Medulla oblongata (tissue), 1 donor: ENCODE results near the gene TMEM116.
"Not testable (repeated sequence)": the region's sequence is repeated elsewhere in the genome, so short reads cannot be mapped to it uniquely, and the experiment has no call there.

Source experiments
- DNase-seq: peaks from one replicate; pipeline ENCODE4 v3.0.0-alpha.2; 2015; ENCODE audit errors: extremely low spot score

TMEM116 gene

GRCh38 chr12:112012775-112013600, at the start of gene TMEM116, which contains the start of gene ERP29:
Gene TMEM116, minus strand, starts transcription at chr12:112013165. Its CDS starts 7,895 bp downstream, at chr12:112005270.
Gene ERP29, plus strand, starts transcription at chr12:112013426. Its CDS starts 40 bp downstream, at chr12:112013466.
- DNase-seq = peak; percentile 99

GRCh38 chr12:112061137-112061536, 48.2 kb upstream of the TMEM116 start:
- DNase-seq = no peak

- DNase-seq = no peak
Observed at GRCh38 chr12:112049351-112049750, 36.4 kb upstream of the TMEM116 start.

DNA sequence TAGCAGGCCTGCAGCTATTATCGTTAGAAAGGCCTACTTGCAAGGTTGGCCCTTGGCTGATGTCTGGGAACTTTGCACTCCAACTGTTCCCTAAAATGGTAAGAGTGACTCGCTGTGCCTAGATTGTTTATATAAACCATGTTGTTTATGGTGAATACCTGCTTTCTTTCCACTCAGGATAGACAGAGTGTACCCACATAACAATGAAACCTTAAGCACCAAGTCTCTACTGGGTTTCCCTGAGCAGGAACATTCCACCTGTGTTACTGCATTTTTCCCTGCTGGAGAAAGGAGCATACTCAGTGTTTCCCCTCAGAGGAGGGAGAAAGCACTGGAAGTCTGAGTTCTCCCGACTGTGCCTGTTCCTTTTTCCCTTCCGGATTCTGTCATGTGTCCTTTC, 33.0 kb upstream of the TMEM116 start:
- DNase-seq = no peak

- not testable (repeated sequence) for DNase-seq
Observed at GRCh38 chr12:112036614-112037013, 23.6 kb upstream of the TMEM116 start.

GRCh38 chr12:112035219-112035785, 22.3 kb upstream of the TMEM116 start:
- DNase-seq = no peak

DNA sequence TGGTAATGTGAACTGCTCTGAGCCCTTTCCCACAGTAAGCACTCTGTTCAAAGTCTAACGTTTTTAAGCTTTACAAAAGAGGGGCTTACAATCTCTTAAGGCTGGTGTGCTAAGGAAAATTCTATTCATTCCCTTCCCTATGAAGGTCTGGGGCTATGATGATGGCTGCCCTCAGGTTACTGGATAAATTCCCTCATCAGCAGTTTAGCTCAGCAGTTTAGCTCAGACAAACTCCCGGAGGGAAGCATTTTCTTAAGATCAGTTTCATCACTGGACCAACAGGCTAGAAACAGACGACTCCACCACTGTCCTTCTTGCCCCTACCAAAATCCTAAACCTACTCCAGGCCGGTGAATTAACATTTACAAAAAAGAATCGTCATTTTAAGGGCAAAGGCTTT, 19.3 kb upstream of the TMEM116 start:
- no peak for DNase-seq

DNA sequence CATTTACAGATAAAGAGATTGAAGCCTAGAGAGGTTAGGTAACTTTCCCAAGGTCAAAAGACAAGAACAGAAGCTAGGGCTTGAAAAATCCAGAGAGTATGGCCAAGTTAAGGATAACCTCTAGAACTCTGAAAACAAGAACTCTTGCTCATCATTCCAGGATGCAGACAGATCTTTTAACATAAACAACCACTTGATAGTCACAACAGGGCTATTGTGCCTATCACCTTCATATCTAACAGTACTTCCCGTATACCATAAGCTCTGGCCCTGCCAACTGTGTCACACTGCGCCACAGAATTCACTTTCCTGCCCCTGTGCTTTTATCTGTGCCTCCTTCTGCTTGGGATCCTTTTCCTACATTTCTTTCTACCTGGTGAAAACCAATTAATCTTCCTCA, 18.5 kb upstream of the TMEM116 start:
- no peak for DNase-seq

DNA sequence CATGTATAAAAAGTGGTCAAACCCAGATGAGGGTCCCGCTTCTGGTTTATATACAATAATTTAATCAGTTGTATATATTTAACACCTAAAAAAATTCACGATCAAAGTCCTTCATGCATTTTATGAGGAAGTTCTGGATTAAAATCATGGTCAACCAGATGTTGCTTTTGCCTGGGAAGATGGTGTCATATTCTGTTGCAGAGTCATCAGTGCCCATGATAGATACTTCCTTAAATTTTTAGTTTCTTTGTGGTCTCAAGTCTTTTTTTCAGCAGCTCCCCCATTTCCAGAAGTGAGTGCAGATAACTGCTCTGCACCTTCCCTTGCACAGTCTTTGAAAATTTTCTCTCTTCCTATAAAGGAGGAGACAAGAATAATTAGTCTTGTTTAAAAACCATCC, 16.3 kb upstream of the TMEM116 start:
- no peak for DNase-seq

DNA sequence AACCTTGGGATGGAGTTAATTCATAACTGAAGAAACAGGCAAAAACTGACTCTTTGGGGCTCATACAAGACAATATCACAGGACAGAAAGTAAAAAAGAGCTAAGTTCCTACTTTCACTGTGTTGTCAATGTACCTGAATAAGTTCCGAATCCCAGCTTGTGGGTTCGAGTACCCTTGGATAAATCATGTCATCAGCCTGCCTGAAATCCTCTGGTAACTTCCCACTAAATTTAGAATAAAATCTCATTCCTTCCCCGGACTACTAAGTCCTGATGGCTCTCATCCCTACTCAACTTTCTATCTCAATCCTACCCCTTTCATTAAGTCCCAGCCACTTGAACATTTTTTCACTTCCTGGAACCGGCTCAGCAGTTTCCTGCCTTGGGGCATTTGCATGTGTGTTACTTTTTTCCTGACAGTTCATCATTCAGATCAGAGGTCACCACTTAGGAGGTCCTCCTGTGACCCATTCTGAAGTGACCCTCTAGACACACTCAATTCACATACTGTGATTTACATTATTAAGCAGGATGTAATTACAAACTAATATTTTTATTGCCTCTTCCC, 12.9 kb upstream of the TMEM116 start:
- no peak for DNase-seq

GRCh38 chr12:112023759-112024396, 10.9 kb upstream of the TMEM116 start:
- no peak for DNase-seq

- DNase-seq = no peak
Observed at GRCh38 chr12:112022241-112023016, 9.5 kb upstream of the TMEM116 start.

GRCh38 chr12:112020947-112021457, 8.0 kb upstream of the TMEM116 start:
- DNase-seq = no peak

- no peak for DNase-seq
Observed at GRCh38 chr12:112018571-112019237, 5.7 kb upstream of the TMEM116 start.

- DNase-seq = no peak
Observed at GRCh38 chr12:112017041-112017440, 4.1 kb upstream of the TMEM116 start.

DNA sequence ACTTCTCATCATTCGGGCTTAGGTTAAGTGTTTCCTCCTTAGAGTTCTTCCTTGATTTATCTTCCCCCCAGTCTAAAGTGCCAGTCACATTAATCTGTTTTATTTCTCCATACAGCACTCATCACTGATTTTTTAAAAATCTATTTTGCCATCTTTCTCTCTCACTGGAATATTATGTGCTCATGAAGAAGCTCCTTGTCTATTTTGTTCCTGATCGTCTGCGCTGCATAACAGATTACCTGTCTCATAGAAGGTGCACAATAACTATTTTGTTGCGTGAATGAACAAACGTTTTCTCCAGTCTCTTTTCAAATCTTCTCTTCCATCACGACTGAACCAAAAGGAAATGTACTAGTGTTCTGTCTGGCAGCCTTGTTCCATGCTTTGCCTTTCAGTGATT, 3.0 kb upstream of the TMEM116 start:
- DNase-seq = no peak

DNA sequence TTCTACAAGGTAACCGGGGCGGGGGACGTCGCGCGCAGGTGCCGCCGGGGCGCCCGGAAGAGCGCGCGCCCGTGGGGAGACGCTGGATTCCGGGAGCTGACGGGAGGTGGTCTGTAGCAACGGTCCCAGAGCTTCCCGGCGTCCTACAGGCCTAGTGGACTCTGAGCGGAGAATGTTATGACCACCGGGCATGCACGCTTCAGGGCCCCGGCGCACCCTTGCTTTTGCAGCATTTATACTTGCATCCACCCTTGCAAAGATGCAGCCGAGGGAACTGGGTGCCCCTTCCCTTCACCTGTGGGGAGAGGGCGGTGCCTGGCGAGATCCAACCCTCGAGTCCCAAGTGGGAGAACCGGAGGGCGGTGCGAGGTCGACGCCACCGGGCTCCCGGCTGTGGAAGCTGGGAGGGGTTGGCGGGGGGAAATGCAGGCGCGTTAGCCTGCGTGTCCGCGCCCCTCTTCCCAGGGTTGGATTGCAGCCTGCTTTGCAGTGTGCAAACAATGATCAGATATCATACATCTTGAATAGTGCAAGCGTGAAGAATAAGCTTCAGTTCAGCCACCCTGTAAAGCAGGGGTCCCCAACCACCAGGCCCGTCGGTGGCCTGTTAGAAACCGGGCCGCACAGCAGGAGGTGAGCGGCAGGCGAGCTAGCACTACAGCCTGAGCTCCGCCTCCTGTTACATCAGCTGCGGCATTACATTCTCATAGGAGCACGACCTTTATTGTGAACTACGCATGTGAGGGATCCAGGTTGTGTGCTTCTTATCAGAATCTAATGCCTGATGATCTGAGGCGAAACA, 837 bp upstream of the TMEM116 start:
- peak; percentile 28 for DNase-seq

- no peak for DNase-seq
Observed at GRCh38 chr12:112011685-112012084, 1.3 kb downstream of the TMEM116 start.

- no peak for DNase-seq
Observed at GRCh38 chr12:112010415-112011344, 2.3 kb downstream of the TMEM116 start.
